ENCODE measurements around the gene TPGS2.

The TPGS2 gene

GRCh38 chr18:36850527-36851201 lies 21.9 kb upstream of the TPGS2 start:
- no peak for TF ChIP-seq CTCF (IDR thresholded peaks at IDR 0.05)

- TF ChIP-seq CTCF (IDR thresholded peaks at IDR 0.05), result no peak
Observed at GRCh38 chr18:36849288-36850006, 20.6 kb upstream of the TPGS2 start.

GRCh38 chr18:36848609-36849008 lies 19.8 kb upstream of the TPGS2 start:
- no peak for TF ChIP-seq CTCF (IDR thresholded peaks at IDR 0.05)

DNA sequence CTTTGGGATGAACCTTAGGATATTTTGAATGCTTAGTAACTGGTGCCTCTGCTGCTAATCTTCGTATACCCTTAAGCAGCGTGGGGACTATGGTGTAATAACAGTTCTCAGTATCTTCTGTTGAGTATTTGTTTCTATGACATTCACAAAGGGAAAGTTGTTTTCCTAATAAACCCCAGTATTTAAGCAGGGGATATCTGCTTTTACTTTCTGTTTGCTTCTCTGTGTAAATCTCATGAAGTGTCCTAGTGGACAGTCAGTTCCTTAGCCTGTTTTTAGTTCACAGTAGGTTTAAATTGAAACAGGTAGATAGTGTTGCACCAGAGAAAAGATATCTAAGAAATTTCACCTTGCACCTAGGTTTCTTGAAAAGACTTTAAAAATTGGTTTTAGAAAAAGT lies 15.0 kb upstream of the TPGS2 start:
- no peak for TF ChIP-seq CTCF (IDR thresholded peaks at IDR 0.05)

- no peak for TF ChIP-seq CTCF (IDR thresholded peaks at IDR 0.05)
Observed at GRCh38 chr18:36843199-36843598, 14.4 kb upstream of the TPGS2 start.

DNA sequence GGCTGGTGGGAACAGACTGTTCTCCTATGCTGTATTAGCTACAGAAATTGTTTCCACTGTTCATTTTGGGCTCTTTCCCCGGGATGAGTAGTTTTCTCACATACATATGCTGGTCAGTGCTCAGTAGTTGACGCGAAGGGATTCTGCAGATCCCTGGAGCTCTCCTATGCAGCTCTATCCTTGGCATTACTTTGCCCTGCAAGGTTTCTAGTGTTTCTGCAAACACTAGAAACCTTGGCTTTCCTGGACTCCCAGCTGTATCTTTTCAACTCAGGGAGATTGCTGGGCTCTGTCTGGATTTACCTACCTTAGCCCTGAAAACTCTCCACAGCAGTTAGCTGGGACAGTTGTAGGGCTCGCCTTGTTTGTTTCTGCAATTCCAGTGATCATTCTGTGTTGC lies 11.0 kb upstream of the TPGS2 start:
- no peak for TF ChIP-seq CTCF (IDR thresholded peaks at IDR 0.05)

DNA sequence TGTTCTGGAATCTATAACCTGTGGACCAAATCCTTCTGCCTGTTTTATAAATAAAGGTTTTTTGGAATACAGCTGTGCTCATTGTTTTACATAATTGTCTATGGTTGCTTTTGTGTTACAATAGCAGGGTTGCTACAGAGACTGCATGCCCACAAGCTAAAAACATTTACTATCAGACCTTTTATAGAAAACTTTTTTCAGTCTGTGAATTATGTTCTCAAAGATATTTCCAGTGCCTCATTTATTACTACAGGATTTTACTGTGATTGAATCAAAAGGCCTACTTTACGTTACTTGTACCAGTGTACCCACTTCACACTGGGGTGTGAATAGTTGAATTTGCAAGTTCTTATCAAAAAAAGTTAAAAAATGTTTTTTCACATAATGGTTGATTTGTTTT lies 7.1 kb upstream of the TPGS2 start:
- TF ChIP-seq CTCF (IDR thresholded peaks at IDR 0.05), result no peak
